ENCODE measurements around the gene MAP1LC3B.

- TF ChIP-seq POLR2A (IDR thresholded peaks at IDR 0.05; ENCODE audit: low read length) (no peak), GATA1 (IDR thresholded peaks at IDR 0.05; ENCODE audit: low read depth, low read length) (no peak)
Measured at GRCh38 chr16:87365021-87365713, 27.0 kb upstream of the MAP1LC3B start.
